ENCODE measurements around the gene TFAP2A.

DNA sequence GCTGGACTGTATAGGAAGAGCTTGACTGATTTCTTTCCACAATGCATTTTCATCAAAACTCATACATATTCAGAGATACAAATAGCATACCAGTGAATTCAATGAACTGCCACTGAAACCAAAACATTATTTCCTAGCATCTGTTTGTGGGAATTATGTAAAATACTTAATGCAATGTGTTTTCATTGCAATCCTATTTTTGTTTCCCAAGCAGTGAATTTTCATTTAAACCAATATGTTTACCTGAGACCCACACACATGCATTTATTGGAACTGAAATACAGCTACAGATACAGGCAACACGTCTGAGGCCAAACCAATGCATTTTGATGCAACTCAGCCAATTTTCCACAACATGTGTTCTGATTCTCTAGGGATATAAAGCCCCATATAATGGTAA lies 33.2 kb upstream of the TFAP2A start:
- TF ChIP-seq, protein P1, sequence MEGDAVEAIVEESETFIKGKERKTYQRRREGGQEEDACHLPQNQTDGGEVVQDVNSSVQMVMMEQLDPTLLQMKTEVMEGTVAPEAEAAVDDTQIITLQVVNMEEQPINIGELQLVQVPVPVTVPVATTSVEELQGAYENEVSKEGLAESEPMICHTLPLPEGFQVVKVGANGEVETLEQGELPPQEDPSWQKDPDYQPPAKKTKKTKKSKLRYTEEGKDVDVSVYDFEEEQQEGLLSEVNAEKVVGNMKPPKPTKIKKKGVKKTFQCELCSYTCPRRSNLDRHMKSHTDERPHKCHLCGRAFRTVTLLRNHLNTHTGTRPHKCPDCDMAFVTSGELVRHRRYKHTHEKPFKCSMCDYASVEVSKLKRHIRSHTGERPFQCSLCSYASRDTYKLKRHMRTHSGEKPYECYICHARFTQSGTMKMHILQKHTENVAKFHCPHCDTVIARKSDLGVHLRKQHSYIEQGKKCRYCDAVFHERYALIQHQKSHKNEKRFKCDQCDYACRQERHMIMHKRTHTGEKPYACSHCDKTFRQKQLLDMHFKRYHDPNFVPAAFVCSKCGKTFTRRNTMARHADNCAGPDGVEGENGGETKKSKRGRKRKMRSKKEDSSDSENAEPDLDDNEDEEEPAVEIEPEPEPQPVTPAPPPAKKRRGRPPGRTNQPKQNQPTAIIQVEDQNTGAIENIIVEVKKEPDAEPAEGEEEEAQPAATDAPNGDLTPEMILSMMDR (IDR thresholded peaks at IDR 0.05) = no peak
- TF ChIP-seq POLR2A (IDR thresholded peaks at IDR 0.05) = no peak

Measured in adrenal gland (tissue), 5 donors.